Esophagus squamous epithelium (tissue), 4 donors: ENCODE measurements around the gene TIAL1.

ENCODE experiments used
- POLR2A ChIP-seq, 4 donors: fragments of 450-650 bp; IDR thresholded peaks; one replicate each; pipeline ENCODE4 v1.6.1; 2017; ENCODE audit warnings: antibody characterized with exemption in 4 of 4, mild to moderate bottlenecking in 4 of 4, moderate library complexity in 3 of 4
- TF ChIP-seq, protein P1 (sequence below), 6 experiments: fragments of 450-650 bp in 4 of 6; fragments of 200-600 bp in 2 of 6; sonication (generic) in 2 of 6; IDR thresholded peaks; one replicate each; pipeline ENCODE4 v1.5.1; 2016 to 2019; ENCODE audit warnings: antibody characterized with exemption in 6 of 6, mild to moderate bottlenecking in 4 of 6, moderate library complexity in 4 of 6

DNA sequence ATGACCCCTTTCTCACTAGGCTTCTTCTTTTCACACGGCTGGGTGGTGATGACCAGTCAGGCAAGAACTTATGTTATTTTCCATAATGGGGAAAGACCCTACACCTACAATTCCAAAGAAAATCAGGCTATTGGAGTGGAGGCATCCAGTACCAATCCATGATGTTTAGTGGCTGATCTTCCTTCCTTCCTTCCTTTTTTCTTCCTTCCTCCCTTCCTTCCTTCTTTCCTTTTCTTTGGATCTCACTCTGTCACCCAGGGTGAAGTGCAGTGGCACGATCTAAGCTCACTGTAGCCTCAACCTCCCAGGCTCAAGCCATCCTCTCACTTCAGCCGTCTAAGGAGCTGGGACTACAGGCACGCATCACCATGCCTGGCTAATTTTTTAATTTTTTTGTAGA, 56.7 kb downstream of the TIAL1 start:
- TF ChIP-seq, protein P1, sequence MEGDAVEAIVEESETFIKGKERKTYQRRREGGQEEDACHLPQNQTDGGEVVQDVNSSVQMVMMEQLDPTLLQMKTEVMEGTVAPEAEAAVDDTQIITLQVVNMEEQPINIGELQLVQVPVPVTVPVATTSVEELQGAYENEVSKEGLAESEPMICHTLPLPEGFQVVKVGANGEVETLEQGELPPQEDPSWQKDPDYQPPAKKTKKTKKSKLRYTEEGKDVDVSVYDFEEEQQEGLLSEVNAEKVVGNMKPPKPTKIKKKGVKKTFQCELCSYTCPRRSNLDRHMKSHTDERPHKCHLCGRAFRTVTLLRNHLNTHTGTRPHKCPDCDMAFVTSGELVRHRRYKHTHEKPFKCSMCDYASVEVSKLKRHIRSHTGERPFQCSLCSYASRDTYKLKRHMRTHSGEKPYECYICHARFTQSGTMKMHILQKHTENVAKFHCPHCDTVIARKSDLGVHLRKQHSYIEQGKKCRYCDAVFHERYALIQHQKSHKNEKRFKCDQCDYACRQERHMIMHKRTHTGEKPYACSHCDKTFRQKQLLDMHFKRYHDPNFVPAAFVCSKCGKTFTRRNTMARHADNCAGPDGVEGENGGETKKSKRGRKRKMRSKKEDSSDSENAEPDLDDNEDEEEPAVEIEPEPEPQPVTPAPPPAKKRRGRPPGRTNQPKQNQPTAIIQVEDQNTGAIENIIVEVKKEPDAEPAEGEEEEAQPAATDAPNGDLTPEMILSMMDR (IDR thresholded peaks at IDR 0.05): no peak
- no peak for TF ChIP-seq POLR2A (IDR thresholded peaks at IDR 0.05)
